ENCODE results near the gene EHD2.

The EHD2 gene

GRCh38 chr19:47687906-47688305 lies 25.3 kb upstream of the EHD2 start:
- TF ChIP-seq CTCF (conservative IDR thresholded peaks at IDR 0.05; ENCODE audit: low read depth, low read length) = no peak
- no peak overlapping the region for H3K4me3 ChIP-seq (ENCODE audit: low read length)
- DNase-seq (ENCODE audit: low read depth) = no peak

- no peak overlapping the region for H3K4me3 ChIP-seq (ENCODE audit: low read length)
- no peak for TF ChIP-seq CTCF (conservative IDR thresholded peaks at IDR 0.05; ENCODE audit: low read depth, low read length)
- DNase-seq (ENCODE audit: low read depth) = no peak
Measured at GRCh38 chr19:47691090-47691489, 22.1 kb upstream of the EHD2 start.

- no peak for DNase-seq (ENCODE audit: low read depth)
- no peak for TF ChIP-seq CTCF (conservative IDR thresholded peaks at IDR 0.05; ENCODE audit: low read depth, low read length)
- no peak overlapping the region for H3K4me3 ChIP-seq (ENCODE audit: low read length)
Measured at GRCh38 chr19:47691782-47692181, 21.4 kb upstream of the EHD2 start.

GRCh38 chr19:47693489-47693888 lies 19.7 kb upstream of the EHD2 start:
- peak; percentile 5 for TF ChIP-seq CTCF (conservative IDR thresholded peaks at IDR 0.05; ENCODE audit: low read depth, low read length)
- no peak for DNase-seq (ENCODE audit: low read depth)
- H3K4me3 ChIP-seq (ENCODE audit: low read length) = no peak overlapping the region

- DNase-seq (ENCODE audit: low read depth) = no peak
- TF ChIP-seq CTCF (conservative IDR thresholded peaks at IDR 0.05; ENCODE audit: low read depth, low read length) = no peak
- H3K4me3 ChIP-seq (ENCODE audit: low read length) = no peak overlapping the region
Measured at GRCh38 chr19:47693903-47694302, 19.3 kb upstream of the EHD2 start.

GRCh38 chr19:47694466-47695273 lies 18.6 kb upstream of the EHD2 start:
- no peak overlapping the region for H3K4me3 ChIP-seq (ENCODE audit: low read length)
- no peak for DNase-seq (ENCODE audit: low read depth)
- TF ChIP-seq CTCF (conservative IDR thresholded peaks at IDR 0.05; ENCODE audit: low read depth, low read length) = no peak
